BLaER1 (cell line): ENCODE data around the gene STEAP2.

Source experiments
- H3K27ac ChIP-seq: shearing (Covaris generic); formaldehyde crosslinking; 2 replicates; pipeline ENCODE4 v1.8.1; 2022
- H3K27me3 ChIP-seq: shearing (Covaris generic); formaldehyde crosslinking; 2 replicates; pipeline ENCODE4 v1.8.1; 2022
- H3K36me3 ChIP-seq: shearing (Covaris generic); formaldehyde crosslinking; 2 replicates; pipeline ENCODE4 v1.8.1; 2022
- H3K4me1 ChIP-seq: shearing (Covaris generic); formaldehyde crosslinking; 2 replicates; pipeline ENCODE4 v1.8.1; 2022
- H3K4me2 ChIP-seq: shearing (Covaris generic); formaldehyde crosslinking; 2 replicates; pipeline ENCODE4 v1.8.1; 2022
- H3K4me3 ChIP-seq: shearing (Covaris generic); formaldehyde crosslinking; 2 replicates; pipeline ENCODE4 v1.8.1; 2022
- H3K9ac ChIP-seq: shearing (Covaris generic); formaldehyde crosslinking; 2 replicates; pipeline ENCODE4 v1.8.1; 2022
- H3K9me3 ChIP-seq: shearing (Covaris generic); formaldehyde crosslinking; 2 replicates; pipeline ENCODE4 v1.8.1; 2022
- H4K20me1 ChIP-seq: shearing (Covaris generic); formaldehyde crosslinking; 2 replicates; pipeline ENCODE4 v1.8.1; 2022
- Cebpa-rat ChIP-seq: shearing (Covaris generic); IDR thresholded peaks from 2 replicates; pipeline ENCODE4 v1.8.1; 2022

STEAP2 gene

DNA sequence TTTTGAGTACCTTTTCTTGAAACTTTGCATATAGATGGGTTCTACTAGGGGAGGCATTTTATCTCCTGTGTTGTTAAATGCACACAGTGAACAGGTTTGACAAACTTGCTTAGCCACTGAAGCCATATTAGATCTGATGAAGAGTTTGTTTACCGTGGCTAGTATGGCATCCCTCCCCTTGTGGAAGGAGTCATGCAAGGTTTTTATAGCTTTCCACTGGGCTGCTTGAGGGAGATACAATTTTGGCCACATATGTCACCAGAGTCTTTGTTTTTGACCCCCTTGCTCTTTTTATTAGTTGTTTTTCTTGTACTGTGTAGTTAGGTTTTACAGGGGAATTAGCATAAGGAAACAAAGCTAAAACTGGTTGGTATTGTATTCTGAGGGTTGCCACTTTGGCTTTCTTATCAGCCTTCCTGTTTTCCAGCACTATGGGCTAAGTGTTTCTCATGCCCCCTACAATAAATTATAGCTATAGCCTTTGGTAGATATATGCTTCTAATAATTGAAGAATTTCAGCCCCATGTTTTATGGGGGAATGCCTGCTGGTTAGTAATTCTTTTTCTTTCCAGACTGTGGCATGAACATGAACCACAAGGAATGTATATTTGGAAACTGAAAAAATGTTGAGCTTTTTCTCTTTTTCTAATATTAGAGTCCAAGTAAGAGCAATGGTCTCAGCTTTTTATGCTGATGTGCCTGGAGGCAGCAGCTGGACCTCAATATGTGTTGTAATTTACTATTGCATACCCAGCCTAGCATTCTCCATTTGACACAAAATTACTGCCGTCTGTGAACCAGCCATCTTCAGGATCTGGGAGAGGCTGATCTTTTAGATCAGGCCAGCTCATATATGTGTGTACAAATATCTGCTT is 18.4 kb upstream of the STEAP2 start:
- Histone ChIP-seq H3K36me3 (no peaks in the 10 kb centered on the region), H3K27ac (no peak overlapping the region), H3K27me3 (no peaks in the 10 kb centered on the region), H3K4me3 (no peak overlapping the region), H4K20me1 (no peaks in the 10 kb centered on the region), H3K9me3 (no peaks in the 10 kb centered on the region), H3K4me1 (no peaks in the 10 kb centered on the region), H3K4me2 (no peak overlapping the region), H3K9ac (no peak overlapping the region)
- no peak for TF ChIP-seq Cebpa-rat

GRCh38 chr7:90194911-90195809 is 16.4 kb upstream of the STEAP2 start:
- H3K36me3 ChIP-seq = no peaks in the 10 kb centered on the region
- H3K9ac ChIP-seq = no peak overlapping the region
- no peaks in the 10 kb centered on the region for H3K4me1 ChIP-seq
- no peak overlapping the region for H3K27ac ChIP-seq
- no peak for TF ChIP-seq Cebpa-rat
- no peaks in the 10 kb centered on the region for H3K27me3 ChIP-seq
- no peak overlapping the region for H3K4me3 ChIP-seq
- no peaks in the 10 kb centered on the region for H3K9me3 ChIP-seq
- H4K20me1 ChIP-seq = no peaks in the 10 kb centered on the region
- no peak overlapping the region for H3K4me2 ChIP-seq

- Histone ChIP-seq H3K27me3 (no peaks in the 10 kb centered on the region), H3K27ac (no peak overlapping the region), H3K4me3 (no peak overlapping the region), H3K4me2 (no peak overlapping the region), H3K9me3 (no peaks in the 10 kb centered on the region), H4K20me1 (no peaks in the 10 kb centered on the region), H3K4me1 (no peaks in the 10 kb centered on the region), H3K9ac (no peak overlapping the region), H3K36me3 (no peaks in the 10 kb centered on the region)
- TF ChIP-seq Cebpa-rat = peak; percentile 30; the same call in 1 of the 2 replicates
Measured at GRCh38 chr7:90201500-90202195, 9.9 kb upstream of the STEAP2 start.

DNA sequence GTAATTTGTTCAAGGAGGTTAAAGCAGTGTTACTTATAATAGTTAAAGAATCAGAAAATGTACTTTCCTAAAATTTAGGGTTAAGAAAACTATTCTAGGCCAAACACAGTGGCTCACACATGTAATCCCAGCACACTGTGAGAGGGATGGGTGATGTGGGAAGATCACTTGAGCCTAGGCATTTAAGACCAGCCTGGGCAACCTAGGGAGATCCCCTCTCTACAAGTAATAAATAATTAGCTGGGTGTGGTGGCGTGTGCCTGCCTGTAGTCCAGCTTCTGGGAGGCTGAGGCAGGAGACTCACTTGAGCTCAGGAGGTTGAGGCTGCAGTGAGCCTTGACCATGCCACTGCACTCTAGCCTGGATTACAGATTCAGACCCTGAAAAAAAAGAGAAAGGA is 3.6 kb upstream of the STEAP2 start:
- H3K27me3 ChIP-seq = no peaks in the 10 kb centered on the region
- no peak overlapping the region for H3K9ac ChIP-seq
- no peak overlapping the region for H3K4me3 ChIP-seq
- peaks cover 17% of the 10 kb centered on the region for H3K9me3 ChIP-seq
- no peaks in the 10 kb centered on the region for H4K20me1 ChIP-seq
- no peaks in the 10 kb centered on the region for H3K36me3 ChIP-seq
- H3K4me2 ChIP-seq = no peak overlapping the region
- no peak for TF ChIP-seq Cebpa-rat
- no peaks in the 10 kb centered on the region for H3K4me1 ChIP-seq
- no peak overlapping the region for H3K27ac ChIP-seq

DNA sequence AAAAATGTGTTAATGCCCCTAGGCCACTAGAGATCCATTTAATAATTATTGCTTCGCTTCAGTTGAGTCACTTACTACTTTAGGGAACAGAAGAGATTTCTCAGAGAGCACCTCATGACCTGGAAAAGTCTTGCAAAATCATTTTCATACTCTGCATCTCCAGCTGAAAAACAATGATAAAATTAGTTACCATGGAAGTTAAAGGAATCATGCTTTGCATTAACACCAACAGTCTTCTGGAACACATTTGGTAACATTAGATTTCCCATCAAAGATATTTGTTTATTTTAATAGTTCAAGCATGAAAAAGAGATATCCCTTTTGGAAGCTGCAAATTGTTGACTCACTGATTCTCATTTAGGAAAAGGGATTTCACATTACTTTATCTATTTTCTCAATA is 1.8 kb upstream of the STEAP2 start:
- TF ChIP-seq Cebpa-rat = no peak

GRCh38 chr7:90210475-90210874 is 1.1 kb upstream of the STEAP2 start:
- no peaks in the 10 kb centered on the region for H3K27me3 ChIP-seq
- H3K9ac ChIP-seq = no peak overlapping the region
- no peak for TF ChIP-seq Cebpa-rat
- H3K27ac ChIP-seq = no peak overlapping the region
- no peaks in the 10 kb centered on the region for H4K20me1 ChIP-seq
- H3K4me1 ChIP-seq = no peaks in the 10 kb centered on the region
- no peak overlapping the region for H3K4me2 ChIP-seq
- H3K9me3 ChIP-seq = peaks cover 17% of the 10 kb centered on the region
- no peak overlapping the region for H3K4me3 ChIP-seq
- no peaks in the 10 kb centered on the region for H3K36me3 ChIP-seq

More for the DNA sequence above, 1.8 kb upstream of the STEAP2 start:
- Histone ChIP-seq H3K4me1 (no peaks in the 10 kb centered on the region), H3K9ac (no peak overlapping the region), H3K36me3 (no peaks in the 10 kb centered on the region), H3K27ac (no peak overlapping the region), H3K27me3 (no peaks in the 10 kb centered on the region), H3K9me3 (peaks cover 17% of the 10 kb centered on the region), H4K20me1 (no peaks in the 10 kb centered on the region), H3K4me3 (no peak overlapping the region), H3K4me2 (no peak overlapping the region)

GRCh38 chr7:90210981-90211380 is 559 bp upstream of the STEAP2 start:
- H3K36me3 ChIP-seq = no peaks in the 10 kb centered on the region
- H3K9me3 ChIP-seq = peaks cover 17% of the 10 kb centered on the region
- no peaks in the 10 kb centered on the region for H3K27me3 ChIP-seq
- H3K4me1 ChIP-seq = no peaks in the 10 kb centered on the region
- no peaks in the 10 kb centered on the region for H4K20me1 ChIP-seq
- TF ChIP-seq Cebpa-rat = no peak
- no peak overlapping the region for H3K27ac ChIP-seq
- no peak overlapping the region for H3K4me2 ChIP-seq
- no peak overlapping the region for H3K4me3 ChIP-seq
- no peak overlapping the region for H3K9ac ChIP-seq

DNA sequence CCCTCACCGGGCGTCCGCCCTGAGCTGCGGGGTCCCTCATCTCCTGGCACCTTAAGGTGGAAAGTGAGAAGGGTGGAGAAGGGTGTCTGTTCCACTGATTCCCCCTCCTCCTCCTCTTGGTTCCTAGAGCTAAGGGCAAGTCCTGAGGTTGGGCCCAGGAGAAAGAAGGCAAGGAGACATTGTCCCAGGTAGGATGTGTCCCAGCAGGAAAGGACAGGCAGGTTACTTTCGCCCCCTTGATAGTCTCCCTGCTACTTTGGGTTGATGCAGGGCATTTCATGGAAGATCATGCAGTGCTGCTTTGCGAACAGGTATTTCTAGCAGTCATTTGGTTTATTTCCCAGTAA is 582 bp downstream of the STEAP2 start:
- TF ChIP-seq Cebpa-rat = no peak
- Histone ChIP-seq H4K20me1 (no peaks in the 10 kb centered on the region), H3K27me3 (no peaks in the 10 kb centered on the region), H3K9me3 (peaks cover 17% of the 10 kb centered on the region), H3K4me2 (no peak overlapping the region), H3K4me1 (no peaks in the 10 kb centered on the region), H3K36me3 (no peaks in the 10 kb centered on the region), H3K27ac (no peak overlapping the region), H3K4me3 (no peak overlapping the region), H3K9ac (no peak overlapping the region)

GRCh38 chr7:90213521-90213920 is 2.0 kb downstream of the STEAP2 start:
- H3K9me3 ChIP-seq = peaks cover 17% of the 10 kb centered on the region
- H3K4me1 ChIP-seq = no peaks in the 10 kb centered on the region
- no peaks in the 10 kb centered on the region for H3K36me3 ChIP-seq
- H3K4me3 ChIP-seq = no peak overlapping the region
- H3K4me2 ChIP-seq = no peak overlapping the region
- no peak overlapping the region for H3K27ac ChIP-seq
- no peaks in the 10 kb centered on the region for H3K27me3 ChIP-seq
- no peaks in the 10 kb centered on the region for H4K20me1 ChIP-seq
- TF ChIP-seq Cebpa-rat = no peak
- H3K9ac ChIP-seq = no peak overlapping the region
